ENCODE data around the gene CASQ1. TPM values are rescaled to one million over a fixed set of nuclear protein-coding genes. Genes with fewer than 3 reads are reported as not detected.

The CASQ1 gene
- total RNA-seq, 1 experiment from 2014 or later = not detected

DNA sequence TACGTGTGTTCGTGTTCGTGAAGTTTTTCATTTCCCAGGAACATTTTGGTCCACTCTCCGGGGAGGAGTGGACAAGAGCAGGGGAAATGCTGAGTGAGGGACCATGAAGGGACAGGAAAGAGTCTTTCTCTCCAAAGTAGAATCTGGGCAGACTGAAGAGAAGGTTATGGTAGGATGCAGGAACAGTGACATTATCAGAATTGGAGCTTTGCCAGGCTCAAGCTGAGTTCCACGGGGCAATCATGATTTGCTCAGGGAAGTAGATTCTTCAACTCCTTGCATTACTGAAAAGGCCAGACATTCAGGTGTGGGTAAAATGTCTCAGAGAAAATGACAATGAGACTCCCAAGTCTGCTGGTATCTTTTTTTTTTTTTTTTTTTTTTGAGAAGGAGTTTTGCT is 22.4 kb upstream of the CASQ1 start:
- DNase-seq = no peak
- intact Hi-C loops (cut with micrococcal nuclease; ENCODE audit: unreplicated experiment) = no loop called here
- ChIA-PET POLR2A (interaction anchor here (0.7 kb wide), 1 partner anchor 84 kb away, joined by 6 read pairs; no protein-coding TSS in a partner anchor), CTCF (interaction anchor here (1.0 kb wide), 1 partner anchor 40 kb away, joined by 3 read pairs; no protein-coding TSS in a partner anchor)
- Histone ChIP-seq H3K27me3 (replicated peaks; ENCODE audit: control insufficient read depth, insufficient read depth, low read length) (no peaks in the 10 kb centered on the region), H3K4me3 (ENCODE audit: low read depth, low read length) (no peak overlapping the region), H3K36me3 (ENCODE audit: control insufficient read depth, insufficient read depth, low read length) (no peaks in the 10 kb centered on the region), H3K9me3 (no peaks in the 10 kb centered on the region), H3K4me1 (no peaks in the 10 kb centered on the region)
- Mint-ChIP-seq H3K36me3 (ENCODE audit: insufficient read depth, unreplicated experiment) (no peaks in the 10 kb centered on the region), H3K4me3 (ENCODE audit: unreplicated experiment) (no peak overlapping the region), H3K4me1 (ENCODE audit: low read depth, unreplicated experiment) (no peaks in the 10 kb centered on the region), H3K27ac (ENCODE audit: unreplicated experiment) (no peak overlapping the region), H3K9me3 (ENCODE audit: unreplicated experiment) (no peaks in the 10 kb centered on the region), H3K27me3 (ENCODE audit: insufficient read depth, unreplicated experiment) (peaks cover 2% of the 10 kb centered on the region)
- TF ChIP-seq, protein P1, sequence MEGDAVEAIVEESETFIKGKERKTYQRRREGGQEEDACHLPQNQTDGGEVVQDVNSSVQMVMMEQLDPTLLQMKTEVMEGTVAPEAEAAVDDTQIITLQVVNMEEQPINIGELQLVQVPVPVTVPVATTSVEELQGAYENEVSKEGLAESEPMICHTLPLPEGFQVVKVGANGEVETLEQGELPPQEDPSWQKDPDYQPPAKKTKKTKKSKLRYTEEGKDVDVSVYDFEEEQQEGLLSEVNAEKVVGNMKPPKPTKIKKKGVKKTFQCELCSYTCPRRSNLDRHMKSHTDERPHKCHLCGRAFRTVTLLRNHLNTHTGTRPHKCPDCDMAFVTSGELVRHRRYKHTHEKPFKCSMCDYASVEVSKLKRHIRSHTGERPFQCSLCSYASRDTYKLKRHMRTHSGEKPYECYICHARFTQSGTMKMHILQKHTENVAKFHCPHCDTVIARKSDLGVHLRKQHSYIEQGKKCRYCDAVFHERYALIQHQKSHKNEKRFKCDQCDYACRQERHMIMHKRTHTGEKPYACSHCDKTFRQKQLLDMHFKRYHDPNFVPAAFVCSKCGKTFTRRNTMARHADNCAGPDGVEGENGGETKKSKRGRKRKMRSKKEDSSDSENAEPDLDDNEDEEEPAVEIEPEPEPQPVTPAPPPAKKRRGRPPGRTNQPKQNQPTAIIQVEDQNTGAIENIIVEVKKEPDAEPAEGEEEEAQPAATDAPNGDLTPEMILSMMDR (IDR thresholded peaks at IDR 0.05; ENCODE audit: insufficient read depth in 1 of 2, low read depth in 1 of 2, low read length in 1 of 2, severe bottlenecking in 1 of 2, unreplicated experiment in 1 of 2) = no peak
- no TSS peak for BruUV-seq (replicated peaks)

DNA sequence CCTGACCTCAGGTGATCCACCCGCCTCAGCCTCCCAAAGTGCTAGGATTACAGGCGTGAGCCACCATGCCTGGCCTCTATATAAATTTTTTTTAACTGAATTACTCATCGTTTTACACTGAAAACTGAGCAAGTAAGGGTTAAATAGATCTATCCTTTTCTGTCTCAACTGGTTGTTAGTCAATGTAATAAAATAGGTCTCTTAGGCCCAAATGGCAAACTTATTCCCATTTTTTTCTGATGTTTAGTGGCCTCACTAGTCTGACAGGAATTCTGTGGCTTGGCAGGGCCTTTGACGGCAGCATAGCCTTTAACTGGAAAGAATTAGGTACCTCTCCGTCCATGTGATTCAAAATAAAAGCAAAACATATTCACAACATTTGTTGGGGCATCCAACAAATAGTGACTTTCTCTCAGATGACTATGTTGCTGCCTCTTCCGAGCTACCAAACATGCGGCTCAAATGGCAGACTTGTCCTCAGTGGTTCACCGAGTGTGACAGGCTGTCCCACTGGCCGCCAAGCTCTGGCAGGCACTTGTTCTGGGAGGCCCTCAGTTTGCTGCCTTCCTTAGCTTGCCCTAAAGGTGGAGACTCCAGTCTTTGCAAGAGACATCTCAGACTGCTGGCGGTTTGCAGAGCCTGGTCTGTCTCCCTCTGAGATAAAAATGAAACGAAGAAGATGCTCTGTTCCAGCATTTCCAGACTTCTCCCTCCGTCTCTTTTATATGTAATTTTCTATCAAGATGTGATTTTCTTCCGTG is 21.6 kb upstream of the CASQ1 start:
- TF ChIP-seq, protein P1 (IDR thresholded peaks at IDR 0.05; ENCODE audit: insufficient read depth in 1 of 2, low read depth in 1 of 2, low read length in 1 of 2, severe bottlenecking in 1 of 2, unreplicated experiment in 1 of 2) = no peak
- BruUV-seq (replicated peaks) = no TSS peak
- Histone ChIP-seq H3K4me1 (no peaks in the 10 kb centered on the region), H3K27me3 (replicated peaks; ENCODE audit: control insufficient read depth, insufficient read depth, low read length) (no peaks in the 10 kb centered on the region), H3K4me3 (ENCODE audit: low read depth, low read length) (no peak overlapping the region), H3K36me3 (ENCODE audit: control insufficient read depth, insufficient read depth, low read length) (no peaks in the 10 kb centered on the region), H3K9me3 (no peaks in the 10 kb centered on the region)
- intact Hi-C loops (cut with micrococcal nuclease; ENCODE audit: unreplicated experiment) = no loop called here
- Mint-ChIP-seq H3K4me1 (ENCODE audit: low read depth, unreplicated experiment) (no peaks in the 10 kb centered on the region), H3K36me3 (ENCODE audit: insufficient read depth, unreplicated experiment) (no peaks in the 10 kb centered on the region), H3K27me3 (ENCODE audit: insufficient read depth, unreplicated experiment) (peaks cover 2% of the 10 kb centered on the region), H3K4me3 (ENCODE audit: unreplicated experiment) (no peak overlapping the region), H3K9me3 (ENCODE audit: unreplicated experiment) (no peaks in the 10 kb centered on the region), H3K27ac (ENCODE audit: unreplicated experiment) (no peak overlapping the region)
- ChIA-PET CTCF (interaction anchor here (1.4 to 1.6 kb wide), 2 partner anchors 24 to 83 kb away, joined by 3 to 6 read pairs; no protein-coding TSS in a partner anchor), POLR2A (no interaction called here)
- DNase-seq = no peak

DNA sequence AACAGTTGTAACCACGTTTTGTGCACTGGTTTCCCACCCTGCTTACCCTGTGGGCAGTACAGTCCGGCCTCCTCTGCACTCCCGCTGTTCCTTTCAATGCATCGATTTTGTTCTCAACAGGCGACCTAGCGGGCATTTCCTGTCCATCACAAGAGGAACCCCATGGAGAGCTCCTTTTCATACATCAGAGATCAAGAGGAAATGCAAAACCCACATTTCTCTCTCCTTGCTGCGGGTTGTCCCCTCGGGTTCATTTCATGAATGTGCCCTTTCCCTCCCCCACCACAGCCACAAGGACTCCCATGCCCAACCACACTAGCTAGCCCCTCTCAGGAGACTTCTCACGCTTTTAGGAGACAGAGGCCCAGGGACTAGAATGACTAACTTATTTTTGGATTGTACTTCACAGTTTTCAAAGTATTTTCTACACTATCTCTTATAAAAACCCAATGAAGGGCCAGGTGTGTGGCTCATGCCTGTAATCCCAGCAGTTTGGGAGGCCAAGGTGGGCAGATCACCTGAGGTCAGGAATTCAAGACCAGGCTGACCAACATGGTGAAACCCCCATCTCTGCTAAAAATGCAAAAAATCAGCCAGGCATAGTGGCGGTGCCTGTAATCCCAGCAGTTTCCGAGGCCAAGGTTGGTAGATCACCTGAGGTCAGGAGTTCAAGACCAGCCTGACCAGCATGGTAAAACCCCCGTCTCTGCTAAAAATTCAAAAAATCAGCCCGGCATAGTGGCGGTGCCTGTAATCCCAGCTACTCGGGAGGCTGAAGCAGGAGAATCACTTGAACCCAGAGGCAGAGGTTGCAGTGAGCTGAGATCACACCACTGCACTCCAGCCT is 20.6 kb upstream of the CASQ1 start:
- DNase-seq = no peak
- Histone ChIP-seq H3K4me3 (ENCODE audit: low read depth, low read length) (no peak overlapping the region), H3K9me3 (no peaks in the 10 kb centered on the region), H3K4me1 (no peaks in the 10 kb centered on the region), H3K36me3 (ENCODE audit: control insufficient read depth, insufficient read depth, low read length) (no peaks in the 10 kb centered on the region), H3K27me3 (replicated peaks; ENCODE audit: control insufficient read depth, insufficient read depth, low read length) (no peaks in the 10 kb centered on the region)
- POLR2A ChIA-PET = no interaction called here
- BruUV-seq (replicated peaks) = no TSS peak
- TF ChIP-seq, protein P1 (IDR thresholded peaks at IDR 0.05; ENCODE audit: insufficient read depth in 1 of 2, low read depth in 1 of 2, low read length in 1 of 2, severe bottlenecking in 1 of 2, unreplicated experiment in 1 of 2) = no peak
- H3K27ac Mint-ChIP-seq (ENCODE audit: unreplicated experiment) = no peak overlapping the region
- no peaks in the 10 kb centered on the region for H3K9me3 Mint-ChIP-seq (ENCODE audit: unreplicated experiment)
- H3K27me3 Mint-ChIP-seq (ENCODE audit: insufficient read depth, unreplicated experiment) = peaks cover 2% of the 10 kb centered on the region
- intact Hi-C loops (cut with micrococcal nuclease; ENCODE audit: unreplicated experiment) = no loop called here
- no peak overlapping the region for H3K4me3 Mint-ChIP-seq (ENCODE audit: unreplicated experiment)
- no peaks in the 10 kb centered on the region for H3K4me1 Mint-ChIP-seq (ENCODE audit: low read depth, unreplicated experiment)
- CTCF ChIA-PET = interaction anchor here (1.4 to 1.6 kb wide), 2 partner anchors 23 to 82 kb away, joined by 3 to 6 read pairs; no protein-coding TSS in a partner anchor
- no peaks in the 10 kb centered on the region for H3K36me3 Mint-ChIP-seq (ENCODE audit: insufficient read depth, unreplicated experiment)
